Activated CD4-positive, CD25-positive, alpha-beta regulatory T cell treated with anti-CD3 and anti-CD28 coated beads, Interleukin-2, amount 50 U/mL, for 16 hours (primary cell): ENCODE measurements around the gene GPN1.
"Not testable (repeated sequence)": the region's sequence is repeated elsewhere in the genome, so short reads cannot be mapped to it uniquely, and the experiment has no call there.

Source experiments
- DNase-seq: peaks from one replicate; pipeline ENCODE4 v3.0.0-alpha.2; 2020; ENCODE audit warnings: low read depth, low spot score

Gene GPN1

GRCh38 chr2:27628767-27629709, at the start of gene GPN1, which contains the start of gene CCDC121:
TSS of gene GPN1 (plus strand) at chr2:27629050. CDS start at chr2:27629059, 9 bp downstream.
TSS of gene CCDC121 (minus strand) at chr2:27629012. CDS start at chr2:27627799, 1,213 bp downstream.
- DNase-seq = peak; percentile 92

- DNase-seq = no peak
These were observed 47.3 kb upstream of the GPN1 start for GRCh38 chr2:27581417-27582128.

GRCh38 chr2:27582129-27582694, 46.6 kb upstream of the GPN1 start:
- no peak for DNase-seq

- DNase-seq = peak; percentile 54
These were observed 46.0 kb upstream of the GPN1 start, which contains the start of gene ZNF512 for GRCh38 chr2:27582695-27583389. TSS of gene ZNF512 (plus strand) at chr2:27583042. CDS start at chr2:27583113, 71 bp downstream.

DNA sequence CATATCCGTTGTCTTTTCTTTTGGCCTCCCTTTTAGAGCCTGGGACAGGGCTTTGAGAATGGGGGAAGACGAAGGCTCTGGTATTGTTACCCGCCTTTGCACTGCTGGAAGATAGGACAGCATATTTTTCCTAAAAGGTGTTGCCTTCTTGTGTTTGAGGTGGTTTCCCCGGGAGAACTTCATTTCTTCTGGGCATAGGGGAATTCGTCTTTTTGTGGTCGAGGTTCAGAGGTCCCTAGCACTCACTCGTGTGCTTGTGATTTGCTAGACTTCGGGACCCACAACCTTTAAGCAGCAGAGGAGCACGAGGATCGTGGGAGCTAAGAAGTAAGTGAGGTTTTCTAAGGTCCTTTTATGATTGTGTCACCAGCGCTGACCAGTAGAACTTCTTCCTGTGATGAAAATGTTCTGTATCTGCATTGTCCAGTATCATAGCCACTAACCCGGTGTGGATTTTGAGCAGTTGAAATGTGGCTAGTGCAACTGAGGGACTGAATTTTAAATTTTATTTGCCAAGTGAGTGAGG, 45.4 kb upstream of the GPN1 start:
- no peak for DNase-seq

GRCh38 chr2:27584597-27584996, 44.3 kb upstream of the GPN1 start:
- DNase-seq = no peak

- no peak for DNase-seq
These were observed 41.8 kb upstream of the GPN1 start for GRCh38 chr2:27587025-27587424.

DNA sequence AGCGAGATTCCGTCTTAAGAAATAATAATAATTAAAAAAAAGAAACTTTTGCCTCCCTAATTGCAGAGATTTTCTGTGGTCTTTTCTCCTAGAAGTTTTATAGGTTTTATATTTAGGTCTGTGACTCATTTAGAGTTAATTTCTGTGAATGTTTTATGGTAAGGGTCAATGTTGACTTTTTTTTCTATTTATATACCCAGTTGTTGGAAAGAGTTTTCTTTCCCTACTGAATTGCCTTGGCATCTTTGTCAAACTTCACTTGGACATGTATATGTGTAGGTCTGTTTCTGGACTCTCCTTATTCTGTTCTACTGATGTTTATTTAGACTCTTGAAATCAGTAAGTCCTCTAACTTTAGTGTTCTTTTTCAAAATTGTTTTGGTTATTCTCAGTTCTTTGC, 40.5 kb upstream of the GPN1 start:
- no peak for DNase-seq

DNA sequence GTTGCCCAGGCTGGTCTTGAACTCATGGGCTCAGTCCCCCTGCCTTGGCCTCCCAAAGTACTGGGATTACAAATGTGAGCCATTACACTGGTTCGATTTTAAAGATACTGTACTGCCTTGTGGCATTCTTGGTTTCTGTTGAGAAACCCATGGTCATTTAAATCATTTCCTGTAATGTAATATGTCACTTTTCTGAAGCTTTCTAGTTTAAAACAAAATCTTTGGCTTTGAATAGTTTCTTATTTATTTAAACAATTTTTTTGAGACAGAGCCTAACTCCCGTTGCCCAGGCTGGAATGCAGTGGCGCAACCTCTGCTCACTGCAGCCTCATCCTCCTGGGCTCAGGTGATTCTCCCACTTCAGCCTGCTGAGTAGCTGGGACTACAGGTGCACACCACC, 37.1 kb upstream of the GPN1 start:
- DNase-seq = no peak

DNA sequence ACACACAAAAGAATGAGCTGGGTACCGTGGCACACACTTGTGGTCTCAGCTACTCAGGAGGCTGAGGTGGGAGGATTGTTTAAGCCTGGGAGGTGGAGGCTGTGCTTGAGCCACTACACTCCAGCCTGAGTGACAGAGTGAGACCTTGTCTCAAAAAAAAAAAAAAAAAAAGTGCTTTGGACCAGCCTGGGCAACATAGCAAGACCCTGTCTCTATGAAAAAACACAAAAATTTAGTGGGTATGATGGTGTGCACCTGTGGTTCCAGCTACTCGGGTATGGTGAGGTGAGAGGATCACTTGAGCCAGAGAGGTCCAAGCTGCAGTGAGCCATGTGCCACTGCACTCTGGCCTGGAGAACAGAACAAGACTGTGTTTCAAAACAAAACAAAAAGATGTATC, 35.6 kb upstream of the GPN1 start:
- DNase-seq = no peak

GRCh38 chr2:27594020-27594703, 34.7 kb upstream of the GPN1 start:
- not testable (repeated sequence) for DNase-seq

DNA sequence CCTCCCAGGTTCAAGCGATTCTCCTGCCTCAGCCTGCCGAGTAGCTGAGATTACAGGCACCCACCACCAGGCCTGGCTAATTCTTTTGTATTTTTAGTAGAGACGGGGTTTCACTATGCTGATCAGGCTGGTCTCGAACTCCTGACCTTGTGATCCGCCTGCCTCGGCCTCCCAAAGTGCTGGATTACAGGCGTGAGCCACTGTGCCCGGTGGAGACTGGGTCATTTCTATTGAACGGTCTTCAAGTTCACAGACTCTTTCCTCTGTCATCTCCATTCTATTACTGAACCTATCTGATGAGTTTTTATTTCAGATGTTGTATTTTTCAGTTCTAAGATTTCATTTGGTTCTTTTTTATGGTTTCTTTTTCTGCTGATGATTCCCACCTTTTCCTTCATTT, 33.4 kb upstream of the GPN1 start:
- not testable (repeated sequence) for DNase-seq

GRCh38 chr2:27596627-27597026, 32.2 kb upstream of the GPN1 start:
- DNase-seq = no peak

GRCh38 chr2:27606611-27607010, 22.2 kb upstream of the GPN1 start:
- DNase-seq = no peak

GRCh38 chr2:27613985-27614384, 14.9 kb upstream of the GPN1 start:
- DNase-seq = no peak

GRCh38 chr2:27615316-27615715, 13.5 kb upstream of the GPN1 start:
- DNase-seq = no peak

DNA sequence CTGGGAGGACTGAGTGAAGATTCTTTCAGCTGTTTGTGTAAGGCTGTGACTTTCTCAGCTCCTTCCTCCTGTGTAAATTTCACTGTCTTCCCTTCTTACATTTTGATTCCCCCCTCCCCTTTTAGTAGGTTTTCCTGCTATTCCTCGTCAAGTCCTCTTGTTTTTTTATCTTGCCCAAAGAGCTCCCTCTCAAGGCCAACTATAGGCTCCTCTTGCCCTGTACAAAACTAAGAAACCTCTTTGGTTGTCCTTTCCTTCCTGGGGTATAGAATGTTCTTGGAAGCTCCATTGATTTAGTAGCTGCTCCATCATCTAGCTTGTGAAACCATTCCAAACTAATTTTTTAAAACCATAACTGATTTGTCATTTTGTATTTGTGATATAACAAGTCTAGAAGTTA, 7.3 kb upstream of the GPN1 start:
- no peak for DNase-seq

DNA sequence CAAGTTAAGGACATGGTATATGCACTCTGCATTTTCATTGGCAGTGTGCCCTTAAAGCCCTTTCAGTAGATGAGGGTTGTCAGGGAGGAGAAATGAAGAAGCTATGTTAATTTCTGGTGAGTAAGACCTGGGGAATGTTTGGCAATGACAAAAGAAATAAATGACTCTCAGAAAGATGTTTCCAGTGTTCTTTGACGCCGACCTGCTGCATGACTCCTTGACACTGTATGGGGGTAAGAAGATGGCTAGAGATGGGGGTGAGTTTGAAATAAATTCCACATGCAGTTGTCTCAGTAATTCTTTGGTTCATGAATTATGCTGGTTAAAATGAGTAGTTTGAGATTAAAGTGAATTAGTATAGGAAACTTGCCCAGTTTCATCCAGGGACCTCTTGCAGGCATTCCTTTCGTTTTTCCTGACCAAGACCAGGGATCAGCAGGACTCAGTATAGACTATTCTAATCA, 5.9 kb upstream of the GPN1 start:
- no peak for DNase-seq

- no peak for DNase-seq
These were observed 3.9 kb upstream of the GPN1 start for GRCh38 chr2:27624943-27625342.

DNA sequence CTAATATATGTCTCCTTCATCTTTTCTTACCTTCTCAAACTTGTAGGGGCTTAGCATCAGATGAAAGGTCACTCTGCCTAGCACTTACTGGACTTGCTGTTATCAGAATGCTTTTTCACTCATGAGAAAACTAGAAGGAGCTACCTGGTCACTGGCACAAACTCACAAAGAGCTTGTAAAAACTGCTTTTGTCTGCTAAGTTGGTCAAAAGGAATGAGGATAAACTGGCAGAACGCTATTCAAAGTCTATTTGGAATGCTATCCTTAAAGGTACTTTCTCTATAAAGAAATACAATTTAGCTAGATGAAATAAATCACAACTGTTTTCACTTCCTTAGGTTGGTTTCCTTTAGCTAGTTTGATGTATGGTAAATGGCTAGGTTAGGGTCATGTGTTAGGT, 2.5 kb upstream of the GPN1 start:
- DNase-seq = not testable (repeated sequence)

GRCh38 chr2:27626921-27627320, 1.9 kb upstream of the GPN1 start:
- not testable (repeated sequence) for DNase-seq
